Small intestine (tissue), 7 donors: Measurements from ENCODE around the gene LSS. TPM values are rescaled to one million over a fixed set of nuclear protein-coding genes. Genes with fewer than 3 reads are reported as not detected.

Source experiments
- DNase-seq, 2 donors: peaks; one replicate each; pipeline versions ENCODE4 v3.0.0 to v3.0.0-alpha.2; 2013
- FAIRE-seq: peaks from 2 replicates; lab custom pipeline; 2012; peaks lifted over from hg19 to GRCh38; lab: Jason Lieb, UNC
- H3K27ac ChIP-seq, 3 donors: one replicate each; pipeline ENCODE4 v1.5.1; 2013; ENCODE audit warnings: low read length in 2 of 3, mild to moderate bottlenecking in 2 of 3, control low read depth in 1 of 3, inconsistent platforms in 1 of 3, low read depth in 1 of 3, moderate library complexity in 1 of 3
- H3K27me3 ChIP-seq, 3 donors: one replicate each; pipeline ENCODE4 v1.6.1; 2013; ENCODE audit warnings: low read length in 3 of 3, inconsistent platforms in 1 of 3; ENCODE audit not compliant: control insufficient read depth in 3 of 3, insufficient read depth in 3 of 3
- H3K36me3 ChIP-seq, 3 donors: one replicate each; pipeline ENCODE4 v1.6.1; 2013; ENCODE audit warnings: low read length in 3 of 3, inconsistent platforms in 1 of 3, low read depth in 1 of 3, mild to moderate bottlenecking in 1 of 3, moderate library complexity in 1 of 3; ENCODE audit not compliant: control insufficient read depth in 3 of 3, insufficient read depth in 2 of 3
- H3K4me1 ChIP-seq, 3 donors: one replicate each; pipeline ENCODE4 v1.6.1; 2013; ENCODE audit warnings: low read length in 2 of 3, inconsistent platforms in 1 of 3, low read depth in 1 of 3, mild to moderate bottlenecking in 1 of 3, moderate library complexity in 1 of 3; ENCODE audit not compliant: control insufficient read depth in 3 of 3, insufficient read depth in 2 of 3
- H3K4me3 ChIP-seq, 3 donors: one replicate each; pipeline ENCODE4 v1.5.1; 2013; ENCODE audit warnings: low read length in 3 of 3, control low read depth in 1 of 3, inconsistent platforms in 1 of 3, low read depth in 1 of 3, mild to moderate bottlenecking in 1 of 3, moderate library complexity in 1 of 3
- H3K9me3 ChIP-seq, 2 donors: one replicate each; pipeline ENCODE4 v1.6.1; 2013; ENCODE audit warnings: low read depth in 1 of 2, low read length in 1 of 2; ENCODE audit not compliant: control insufficient read depth in 2 of 2, insufficient read depth in 1 of 2
- WGBS, 3 donors: extraction: QIAGEN DNeasy Blood & Tissue Kit; methylation state at CpG; one replicate each; pipeline ENCODE4 v1.1.7; 2013; 5-methylcytosine and 5-hydroxymethylcytosine counted together
- polyA plus RNA-seq, 4 donors: library from polyadenylated mRNA; stranded (reverse) in 3 of 4; unstranded in 1 of 4; fragments of 200-250 nt in 3 of 4; fragments of 120-200 nt in 1 of 4; gene quantifications; one replicate each; pipeline versions ENCODE4 v1.2.1 to v1.2.3, GENCODE V29; 2013
- donor health status: healthy with polysubstance abuse.
- donor health status: control.
- donor health status: control.
- donor health status: Bipolar disorder and iron deficiency.
- donor health status: healthy.

LSS gene
- polyA plus RNA-seq, 4 donors = 13.2 to 42.1 (median 26.0) TPM

DNA sequence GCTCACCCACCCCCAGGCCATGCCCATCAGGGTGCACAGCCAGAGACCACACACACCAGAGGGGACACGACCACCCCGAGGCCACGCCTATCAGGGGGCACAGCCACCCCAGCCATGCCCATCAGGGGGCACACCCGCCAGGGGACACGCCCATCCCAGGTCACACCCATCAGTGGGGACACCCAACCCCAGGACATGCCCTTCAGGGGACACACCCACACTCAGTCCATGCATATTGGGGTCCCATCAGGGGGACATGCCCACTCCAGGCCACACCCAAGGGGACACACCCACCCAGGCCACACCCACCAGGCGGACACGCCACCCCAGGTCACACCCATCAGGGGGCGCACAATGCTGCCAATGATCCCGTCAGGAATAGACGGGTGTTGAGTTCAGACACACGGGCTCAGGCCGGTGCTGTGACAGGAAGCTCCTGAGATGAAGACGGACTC lies 36.1 kb upstream of the LSS start:
- H3K4me1 ChIP-seq = no peaks in the 10 kb centered on the region
- H3K4me3 ChIP-seq = no peak overlapping the region
- DNase-seq (no peak), FAIRE-seq (no peak)
- WGBS, 3 donors = 83 to 86% (median 84%) methylated on average over 11 to 13 of the region's 13 CpGs
- peaks cover 17 to 74% (median 28%) of the 10 kb centered on the region in 3 donors for H3K36me3 ChIP-seq
- no peak overlapping the region for H3K27ac ChIP-seq
- H3K27me3 ChIP-seq = no peaks in the 10 kb centered on the region
- H3K9me3 ChIP-seq = no peaks in the 10 kb centered on the region

DNA sequence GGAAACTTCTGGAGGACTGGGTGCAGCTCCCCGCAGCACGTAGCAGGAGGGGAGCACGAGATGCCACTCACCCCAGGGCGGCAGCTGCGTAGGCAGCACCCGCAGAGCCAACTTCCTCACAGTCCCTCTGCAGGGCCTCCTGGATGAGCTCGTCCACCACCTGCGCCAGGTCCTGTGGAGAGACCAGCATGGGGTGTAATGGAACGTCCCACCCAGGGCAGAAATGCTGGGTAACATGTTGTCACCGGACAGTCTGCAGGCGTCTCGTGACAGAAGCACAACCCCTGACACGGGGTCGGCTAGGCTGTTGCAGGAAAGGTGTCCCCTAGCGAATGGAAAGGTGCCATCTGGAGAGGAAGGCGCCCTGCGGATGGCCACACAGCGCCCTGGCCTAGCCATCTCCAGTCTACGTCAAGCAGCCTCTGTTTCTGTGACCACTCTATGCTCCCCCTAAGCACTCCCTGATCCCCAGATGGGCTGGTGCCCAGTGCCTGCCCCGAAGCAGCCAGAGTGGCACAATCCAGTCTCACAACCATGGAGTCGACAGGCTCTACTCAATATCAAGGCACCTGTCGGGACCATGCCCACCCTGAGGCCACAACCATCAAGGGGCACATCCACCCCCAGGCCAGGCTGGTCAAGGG lies 35.6 kb upstream of the LSS start:
- WGBS, 3 donors = 94 to 96% (median 95%) methylated on average over 22 of the region's 22 CpGs
- no peak for FAIRE-seq
- no peaks in the 10 kb centered on the region for H3K9me3 ChIP-seq
- no peak overlapping the region for H3K4me3 ChIP-seq
- H3K27me3 ChIP-seq = no peaks in the 10 kb centered on the region
- no peak overlapping the region for H3K27ac ChIP-seq
- no peaks in the 10 kb centered on the region for H3K4me1 ChIP-seq
- peaks cover 12 to 73% (median 25%) of the 10 kb centered on the region in 3 donors for H3K36me3 ChIP-seq
- no peak for DNase-seq

DNA sequence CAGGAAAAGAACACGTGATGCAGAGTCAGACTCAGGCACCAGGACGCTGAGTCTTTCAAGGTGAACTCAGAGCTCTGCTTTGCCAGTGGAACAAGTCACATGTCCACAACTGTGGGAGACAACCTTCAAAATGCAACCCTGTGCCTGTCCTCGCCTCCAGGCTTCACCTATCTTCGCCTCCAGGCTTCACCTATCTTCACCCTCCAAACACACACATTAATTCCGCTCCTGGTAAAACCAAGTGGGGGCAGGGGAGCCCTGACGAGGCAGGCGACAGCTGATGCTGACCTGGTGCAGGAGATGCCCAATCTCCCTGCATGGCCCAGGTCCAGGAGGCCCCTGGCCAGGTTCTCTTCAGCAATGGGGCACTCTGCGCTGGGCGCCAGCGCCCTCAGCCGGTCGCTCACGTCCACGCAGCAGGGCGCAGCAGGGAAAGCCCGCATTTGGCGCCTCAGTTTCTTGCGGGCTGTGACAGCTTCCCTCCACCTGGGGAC lies 28.0 kb upstream of the LSS start:
- Histone ChIP-seq H3K27me3 (no peaks in the 10 kb centered on the region), H3K4me3 (no peak overlapping the region), H3K27ac (no peak overlapping the region), H3K9me3 (no peaks in the 10 kb centered on the region), H3K36me3 (peaks cover 23 to 81% (median 38%) of the 10 kb centered on the region in 3 donors), H3K4me1 (no peaks in the 10 kb centered on the region)
- FAIRE-seq = no peak
- DNase-seq = no peak
- 90 to 95% (median 94%) methylated on average over 18 of the region's 18 CpGs for WGBS, 3 donors

DNA sequence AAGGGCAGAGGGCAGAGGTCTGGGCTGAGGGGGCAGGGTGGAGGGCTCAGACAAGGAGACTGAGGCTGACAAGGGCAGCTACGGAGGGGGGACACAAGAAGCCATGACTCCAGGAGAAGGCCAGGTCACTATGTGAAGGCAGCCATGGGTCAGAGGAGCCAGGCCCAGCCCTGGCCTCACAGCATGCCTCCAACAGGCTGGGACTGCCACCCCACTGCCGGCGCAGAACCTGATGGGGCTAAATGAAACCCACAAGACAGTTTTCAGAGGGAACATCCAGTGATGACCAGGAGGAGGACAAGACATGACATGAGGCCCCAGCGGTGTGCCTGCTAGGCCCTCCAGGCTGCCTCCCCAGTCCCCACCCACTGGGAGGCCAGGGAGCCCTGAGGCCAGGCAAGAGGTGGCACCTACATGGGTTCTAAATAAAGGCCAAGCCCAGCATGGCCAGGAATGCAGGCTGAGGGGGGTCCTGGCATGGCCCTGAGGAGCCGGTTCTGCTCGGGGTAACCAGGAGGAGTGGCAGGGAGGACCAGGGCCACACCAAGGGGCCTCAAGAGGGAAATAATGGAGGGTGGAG lies 27.3 kb upstream of the LSS start:
- H3K27ac ChIP-seq = no peak overlapping the region
- FAIRE-seq = no peak
- 94 to 96% (median 95%) methylated on average over 6 of the region's 6 CpGs for WGBS, 3 donors
- no peak for DNase-seq
- no peaks in the 10 kb centered on the region for H3K27me3 ChIP-seq
- no peaks in the 10 kb centered on the region for H3K4me1 ChIP-seq
- H3K9me3 ChIP-seq = no peaks in the 10 kb centered on the region
- no peak overlapping the region for H3K4me3 ChIP-seq
- peaks cover 23 to 74% (median 38%) of the 10 kb centered on the region in 3 donors for H3K36me3 ChIP-seq

DNA sequence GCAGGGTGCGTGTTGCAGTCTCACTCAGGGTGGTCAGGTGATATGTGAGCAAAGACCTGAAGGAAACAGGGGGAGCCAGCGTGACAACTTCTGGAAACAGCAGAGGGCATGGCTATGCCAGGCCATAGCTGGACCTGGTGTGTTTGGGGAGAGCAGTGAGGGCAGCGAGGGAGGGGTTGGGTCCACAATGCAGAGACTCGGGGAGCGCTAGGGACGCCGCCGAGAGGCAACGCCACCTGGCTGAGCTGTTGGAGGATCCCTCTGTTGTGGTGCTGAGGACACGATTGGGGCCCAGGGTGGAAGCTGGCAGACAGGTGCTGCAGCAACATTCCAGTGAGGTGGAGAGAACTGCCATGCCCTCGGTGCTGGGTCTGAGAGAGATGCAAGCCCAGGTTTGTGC lies 26.6 kb upstream of the LSS start:
- H3K27me3 ChIP-seq = no peaks in the 10 kb centered on the region
- DNase-seq (no peak), FAIRE-seq (no peak)
- no peak overlapping the region for H3K27ac ChIP-seq
- no peaks in the 10 kb centered on the region for H3K9me3 ChIP-seq
- H3K4me3 ChIP-seq = no peak overlapping the region
- H3K4me1 ChIP-seq = no peaks in the 10 kb centered on the region
- peaks cover 20 to 73% (median 37%) of the 10 kb centered on the region in 3 donors for H3K36me3 ChIP-seq
- WGBS, 3 donors = 83 to 96% (median 94%) methylated on average over 11 of the region's 11 CpGs

DNA sequence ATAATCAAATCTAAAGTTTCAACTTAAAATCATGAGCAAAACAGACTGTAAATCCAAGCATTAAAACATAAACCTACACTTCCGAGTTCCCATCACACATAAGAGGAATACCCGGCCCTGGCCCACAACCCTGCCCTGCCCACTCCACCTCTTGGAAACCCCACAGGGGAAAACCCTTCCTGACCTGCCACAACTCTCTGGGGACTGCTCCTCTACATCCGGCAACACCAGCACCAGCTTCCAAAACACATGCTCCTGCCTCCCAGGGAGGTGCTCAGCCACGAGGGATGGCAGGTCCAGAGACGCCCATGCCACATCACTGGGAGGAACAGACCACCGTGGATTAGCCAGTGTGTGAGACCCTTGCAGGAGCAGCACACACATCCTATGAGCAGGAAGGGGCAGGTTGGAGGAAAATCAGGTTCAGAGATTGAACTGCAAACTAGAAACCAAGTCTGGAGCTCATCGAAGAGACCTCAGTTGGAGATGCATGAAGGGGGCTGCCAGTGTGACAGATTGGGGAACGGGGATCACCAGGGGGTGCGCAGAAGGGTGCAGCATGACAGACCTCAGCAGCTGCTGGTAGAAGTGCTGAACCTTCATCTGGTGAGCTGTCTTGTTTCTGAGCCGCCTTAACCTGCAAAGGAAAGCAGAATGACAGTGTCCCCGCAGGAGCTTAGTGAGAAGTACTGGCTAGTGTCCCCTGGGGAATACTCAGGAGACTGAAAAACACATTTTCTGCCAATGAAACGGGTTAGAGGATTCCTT lies 25.8 kb upstream of the LSS start:
- H3K9me3 ChIP-seq = no peaks in the 10 kb centered on the region
- H3K4me3 ChIP-seq = no peak overlapping the region
- no peak overlapping the region for H3K27ac ChIP-seq
- no peaks in the 10 kb centered on the region for H3K4me1 ChIP-seq
- DNase-seq (no peak), FAIRE-seq (no peak)
- H3K36me3 ChIP-seq = peaks cover 23 to 77% (median 35%) of the 10 kb centered on the region in 3 donors
- no peaks in the 10 kb centered on the region for H3K27me3 ChIP-seq
- WGBS, 3 donors = 80 to 93% (median 92%) methylated on average over 12 of the region's 12 CpGs

DNA sequence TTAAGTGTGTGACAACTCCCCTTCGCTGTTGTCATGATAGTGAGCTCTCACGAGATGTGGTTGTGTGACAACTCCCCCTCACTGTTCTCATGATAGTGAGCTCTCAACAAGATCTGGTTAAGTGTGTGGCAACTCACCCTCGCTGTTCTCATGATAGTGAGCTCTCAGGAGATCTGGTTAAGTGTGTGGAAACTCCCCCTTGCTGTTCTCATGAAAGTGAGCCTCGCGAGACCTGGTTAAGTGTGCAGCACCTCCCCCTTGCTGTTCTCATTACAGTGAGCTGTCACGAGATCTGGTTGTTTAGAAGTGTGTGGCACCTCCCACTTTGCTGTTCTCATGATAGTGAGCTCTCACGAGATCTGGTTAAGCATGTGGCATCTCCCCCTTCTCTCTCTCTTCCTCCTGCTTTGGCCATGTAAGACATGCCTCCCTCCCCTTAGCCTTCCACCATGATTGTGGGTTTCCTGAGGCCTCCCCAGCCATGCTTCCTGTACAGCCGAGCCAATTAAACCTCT lies 25.1 kb upstream of the LSS start:
- WGBS, 3 donors = 63 to 81% (median 72%) methylated on average over 8 of the region's 8 CpGs
- no peak overlapping the region for H3K4me3 ChIP-seq
- peaks cover 23 to 75% (median 36%) of the 10 kb centered on the region in 3 donors for H3K36me3 ChIP-seq
- no peak overlapping the region for H3K27ac ChIP-seq
- H3K4me1 ChIP-seq = no peaks in the 10 kb centered on the region
- DNase-seq (peak in 1 of 2 donors; percentile 24), FAIRE-seq (no peak)
- H3K27me3 ChIP-seq = no peaks in the 10 kb centered on the region
- H3K9me3 ChIP-seq = no peaks in the 10 kb centered on the region

DNA sequence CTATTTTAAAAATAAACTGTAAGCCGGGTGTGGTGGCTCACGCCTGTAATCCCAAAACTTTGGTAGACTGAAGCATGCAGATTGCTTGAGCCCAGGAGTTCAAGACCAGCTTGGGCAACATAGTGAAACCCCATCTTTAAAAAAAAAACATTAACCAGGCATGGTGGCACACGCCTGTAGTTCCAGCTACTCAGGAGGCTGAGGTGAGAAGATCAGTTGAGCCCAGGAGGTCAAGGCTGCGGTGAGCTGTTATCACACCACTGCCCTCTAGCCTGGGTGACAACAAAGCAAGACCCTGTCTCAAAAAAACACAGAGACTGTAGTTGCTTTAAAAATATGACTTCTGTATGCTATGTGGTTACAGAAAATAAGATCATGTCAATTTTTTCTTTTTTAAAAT lies 24.3 kb upstream of the LSS start:
- Histone ChIP-seq H3K27me3 (no peaks in the 10 kb centered on the region), H3K27ac (no peak overlapping the region), H3K36me3 (peaks cover 22 to 73% (median 36%) of the 10 kb centered on the region in 3 donors), H3K9me3 (no peaks in the 10 kb centered on the region), H3K4me3 (no peak overlapping the region), H3K4me1 (no peaks in the 10 kb centered on the region)
- no peak for FAIRE-seq
- 92 to 95% (median 92%) methylated on average over 4 of the region's 4 CpGs for WGBS, 3 donors
- no peak for DNase-seq
